A549 (cell line): ENCODE data around the gene RGSL1.

Experiments
- BCL3 ChIP-seq: fragments of >200 bp; sonication (Bioruptor Twin); formaldehyde crosslinking; IDR thresholded peaks from 3 replicates; pipeline ENCODE4 v1.6.1; 2016
- CEBPB ChIP-seq, 2 experiments: fragments of >200 bp in 1 of 2; sonication (Bioruptor Twin) in 1 of 2; formaldehyde crosslinking in 1 of 2; IDR thresholded peaks; 2 replicates each; pipeline ENCODE4 v1.6.1; 2012 to 2016
- CTCF ChIP-seq: fragments of >200 bp; sonication (Bioruptor Twin); formaldehyde crosslinking; IDR thresholded peaks from 3 replicates; pipeline ENCODE4 v1.5.1; 2016
- FOXS1 ChIP-seq: fragments of 250-450 bp; sonication (Bioruptor Pico); IDR thresholded peaks from 2 replicates; pipeline ENCODE4 v1.5.0; 2020; ENCODE audit warnings: mild to moderate bottlenecking, moderate library complexity
- POLR2A ChIP-seq: IDR thresholded peaks from 2 replicates; pipeline ENCODE4 v1.6.1; 2012; ENCODE audit warnings: mild to moderate bottlenecking, low read length
- POLR2AphosphoS2 ChIP-seq: conservative IDR thresholded peaks from 2 replicates; pipeline ENCODE4 v1.6.1; 2012; ENCODE audit warnings: low read length, improper control_type of control experiment, inconsistent platforms
- ZFP36 ChIP-seq: fragments of 450-650 bp; IDR thresholded peaks from 2 replicates; pipeline ENCODE4 v1.6.1; 2014; ENCODE audit warnings: borderline replicate concordance; ENCODE audit not compliant: partially characterized antibody

GRCh38 chr1:182433580-182433979 is 16.4 kb upstream of the RGSL1 start:
- TF ChIP-seq BCL3 (no peak), CEBPB (IDR thresholded peaks at IDR 0.05) (no peak), POLR2A (no peak), FOXS1 (CRISPR knock-in tag) (no peak), ZFP36 (no peak), CTCF (no peak), POLR2AphosphoS2 (no peak)
